ENCODE data around the gene KIAA0319L. TPM values are rescaled to one million over a fixed set of nuclear protein-coding genes. Genes with fewer than 3 reads are reported as not detected.

Gene KIAA0319L
- total and polyA plus RNA-seq, 12 donors: 26.5 to 278 (median 76.8) TPM

DNA sequence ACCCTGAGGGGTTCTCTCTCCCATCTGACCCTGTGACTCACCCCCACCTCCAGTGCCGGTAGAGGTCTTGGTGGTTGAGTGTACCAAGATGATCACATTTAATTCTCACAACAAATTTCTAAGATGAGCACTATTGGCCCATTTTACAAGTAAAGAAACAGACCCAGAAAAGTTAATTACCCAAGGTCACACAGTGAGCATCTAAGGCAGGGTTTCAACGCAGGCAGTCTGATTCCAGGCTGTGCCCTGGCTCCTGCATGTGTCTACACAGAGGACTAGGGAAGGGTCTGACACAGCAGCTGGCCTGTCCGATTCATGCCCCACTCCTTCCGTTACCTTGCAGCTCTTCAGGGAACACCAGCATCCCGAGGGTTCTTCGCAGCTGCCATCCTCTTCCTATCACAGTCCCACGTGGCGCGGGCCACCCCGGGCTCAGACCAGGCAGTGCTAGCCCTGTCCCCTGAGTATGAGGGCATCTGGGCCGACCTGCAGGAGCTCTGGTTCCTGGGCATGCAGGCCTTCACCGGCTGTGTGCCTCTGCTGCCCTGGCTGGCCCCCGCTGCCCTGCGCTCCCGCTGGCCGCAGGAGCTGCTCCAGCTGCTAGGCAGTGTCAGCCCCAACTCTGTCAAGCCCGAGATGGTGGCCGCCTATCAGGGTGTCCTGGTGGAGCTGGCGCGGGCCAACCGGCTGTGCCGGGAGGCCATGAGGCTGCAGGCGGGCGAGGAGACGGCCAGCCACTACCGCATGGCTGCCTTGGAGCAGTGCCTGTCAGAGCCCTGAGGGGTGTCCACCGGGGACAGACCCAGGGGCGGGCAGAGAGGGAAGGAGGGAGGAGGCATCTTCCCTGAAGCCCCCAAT lies 7.9 kb upstream of the KIAA0319L start:
- no peak overlapping the region for H3K4me3 ChIP-seq
- no peak overlapping the region for H3K27ac ChIP-seq
- H3K36me3 ChIP-seq (replicated peaks in 1 of 2): peaks cover 0 to 32% of the 10 kb centered on the region in 2 donors
- peak in 1 of 7 donors; percentile 51 for DNase-seq
- no peaks in the 10 kb centered on the region for H3K27me3 ChIP-seq
- H3K9me3 ChIP-seq (replicated peaks in 1 of 3): no peaks in the 10 kb centered on the region
- TF ChIP-seq POLR2A (IDR thresholded peaks at IDR 0.05): no peak
- TF ChIP-seq, protein P1, sequence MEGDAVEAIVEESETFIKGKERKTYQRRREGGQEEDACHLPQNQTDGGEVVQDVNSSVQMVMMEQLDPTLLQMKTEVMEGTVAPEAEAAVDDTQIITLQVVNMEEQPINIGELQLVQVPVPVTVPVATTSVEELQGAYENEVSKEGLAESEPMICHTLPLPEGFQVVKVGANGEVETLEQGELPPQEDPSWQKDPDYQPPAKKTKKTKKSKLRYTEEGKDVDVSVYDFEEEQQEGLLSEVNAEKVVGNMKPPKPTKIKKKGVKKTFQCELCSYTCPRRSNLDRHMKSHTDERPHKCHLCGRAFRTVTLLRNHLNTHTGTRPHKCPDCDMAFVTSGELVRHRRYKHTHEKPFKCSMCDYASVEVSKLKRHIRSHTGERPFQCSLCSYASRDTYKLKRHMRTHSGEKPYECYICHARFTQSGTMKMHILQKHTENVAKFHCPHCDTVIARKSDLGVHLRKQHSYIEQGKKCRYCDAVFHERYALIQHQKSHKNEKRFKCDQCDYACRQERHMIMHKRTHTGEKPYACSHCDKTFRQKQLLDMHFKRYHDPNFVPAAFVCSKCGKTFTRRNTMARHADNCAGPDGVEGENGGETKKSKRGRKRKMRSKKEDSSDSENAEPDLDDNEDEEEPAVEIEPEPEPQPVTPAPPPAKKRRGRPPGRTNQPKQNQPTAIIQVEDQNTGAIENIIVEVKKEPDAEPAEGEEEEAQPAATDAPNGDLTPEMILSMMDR (IDR thresholded peaks at IDR 0.05): peak in 1 of 6 experiments; percentile 5
- 75 to 91% (median 85%) methylated on average over 10 to 28 of the region's 28 CpGs for WGBS, 4 donors
- peaks cover 0 to 22% of the 10 kb centered on the region in 2 donors for H3K4me1 ChIP-seq (replicated peaks in 1 of 2)
- intact Hi-C loops (cut with DNase I): loop anchor here (5.0 to 10.0 kb wide), 5 partner anchors 113 to 360 kb away; partner anchors contain the start of gene C1orf216 (in 1 of the 2)

DNA sequence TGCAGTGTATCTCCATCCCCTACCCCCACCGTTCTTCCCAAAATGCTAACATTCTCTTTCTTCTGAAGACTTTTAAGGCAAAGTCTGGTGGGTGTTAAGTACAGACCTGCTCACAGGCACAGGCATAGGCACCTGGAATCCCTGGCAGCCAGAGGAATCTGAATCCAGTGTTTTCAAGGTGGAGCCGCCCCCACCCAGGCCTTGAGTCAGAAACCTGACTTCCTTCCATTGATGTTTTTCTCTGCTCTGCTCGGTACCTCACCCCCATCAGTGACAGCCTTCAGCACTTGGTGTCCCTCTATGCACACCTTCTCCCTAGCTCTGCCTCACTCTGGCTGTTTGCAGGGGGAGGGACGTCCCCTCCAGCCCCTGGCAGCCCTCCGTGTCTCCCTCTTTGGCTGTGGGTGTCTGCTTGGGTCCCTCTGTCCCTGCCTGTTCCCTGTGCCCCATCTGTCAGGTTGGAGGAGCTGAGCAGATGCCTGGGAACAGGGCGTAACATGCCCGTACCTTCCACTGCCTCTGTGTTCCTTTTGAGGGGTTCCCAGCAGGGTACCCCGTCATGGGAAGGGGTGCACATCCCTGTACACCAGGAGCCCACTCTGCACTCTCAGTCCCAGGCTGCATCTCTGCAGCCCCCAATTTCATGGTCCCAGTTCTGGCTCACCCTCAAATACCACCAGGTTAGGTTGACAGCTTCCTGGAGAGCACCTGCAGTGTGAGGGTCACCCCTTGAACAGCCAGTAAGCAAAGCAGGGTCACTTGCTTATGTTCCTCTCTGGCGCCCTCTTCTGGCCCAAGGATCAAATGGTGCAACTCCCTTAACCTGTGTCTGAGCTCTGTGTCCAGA lies 7.1 kb upstream of the KIAA0319L start:
- Histone ChIP-seq H3K4me3 (no peak overlapping the region), H3K4me1 (replicated peaks in 1 of 2) (peaks cover 0 to 14% of the 10 kb centered on the region in 2 donors), H3K36me3 (replicated peaks in 1 of 2) (peaks cover 0 to 32% of the 10 kb centered on the region in 2 donors), H3K9me3 (replicated peaks in 1 of 3) (no peaks in the 10 kb centered on the region), H3K27me3 (no peaks in the 10 kb centered on the region), H3K27ac (no peak overlapping the region)
- intact Hi-C loops (cut with DNase I): loop anchor here (5.0 to 10.0 kb wide), 2 partner anchors 208 to 359 kb away; no protein-coding TSS in a partner anchor
- TF ChIP-seq, protein P1 (IDR thresholded peaks at IDR 0.05): peak; percentile 50 to 75 (median 71)
- TF ChIP-seq POLR2A (IDR thresholded peaks at IDR 0.05): no peak
- DNase-seq: peak; percentile 79 to 94 (median 84)
- WGBS, 4 donors: 67 to 87% (median 71%) methylated on average over 6 to 9 of the region's 9 CpGs

DNA sequence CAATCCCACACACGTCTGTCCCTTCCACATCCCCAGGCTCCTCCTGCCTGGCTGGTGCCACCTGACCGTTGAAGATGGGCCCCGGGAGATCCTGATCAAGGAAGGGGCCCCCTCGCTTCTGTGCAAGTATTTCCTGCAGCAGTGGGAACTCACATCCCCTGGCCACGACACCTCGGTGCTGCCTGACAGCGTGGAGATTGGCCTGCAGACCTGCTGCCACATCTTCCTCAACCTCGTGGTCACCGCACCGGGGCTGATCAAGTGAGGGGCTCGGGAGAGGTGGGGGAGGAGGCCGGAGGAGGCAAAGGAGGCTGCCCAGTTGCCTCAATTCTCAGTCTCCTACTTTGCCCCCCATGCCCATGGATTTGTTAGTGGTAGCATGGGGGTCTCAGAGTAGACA lies 6.0 kb upstream of the KIAA0319L start:
- TF ChIP-seq POLR2A (IDR thresholded peaks at IDR 0.05): no peak
- TF ChIP-seq, protein P1 (IDR thresholded peaks at IDR 0.05): no peak
- Histone ChIP-seq H3K36me3 (replicated peaks in 1 of 2) (peaks cover 0 to 32% of the 10 kb centered on the region in 2 donors), H3K4me1 (replicated peaks in 1 of 2) (peaks cover 8 to 21% of the 10 kb centered on the region in 2 donors), H3K4me3 (no peak overlapping the region), H3K27ac (no peak overlapping the region), H3K27me3 (no peaks in the 10 kb centered on the region), H3K9me3 (replicated peaks in 1 of 3) (no peaks in the 10 kb centered on the region)
- intact Hi-C loops (cut with DNase I): loop anchor here (5.0 to 10.0 kb wide), 2 partner anchors 209 to 358 kb away; no protein-coding TSS in a partner anchor
- 62 to 72% (median 64%) methylated on average over 10 to 12 of the region's 12 CpGs for WGBS, 4 donors
- DNase-seq: peak in 1 of 7 donors; percentile 51
